Measurements from ENCODE around the gene CAB39.
"Not testable (repeated sequence)": the region's sequence is repeated elsewhere in the genome, so short reads cannot be mapped to it uniquely, and the experiment has no call there.

CAB39 gene

DNA sequence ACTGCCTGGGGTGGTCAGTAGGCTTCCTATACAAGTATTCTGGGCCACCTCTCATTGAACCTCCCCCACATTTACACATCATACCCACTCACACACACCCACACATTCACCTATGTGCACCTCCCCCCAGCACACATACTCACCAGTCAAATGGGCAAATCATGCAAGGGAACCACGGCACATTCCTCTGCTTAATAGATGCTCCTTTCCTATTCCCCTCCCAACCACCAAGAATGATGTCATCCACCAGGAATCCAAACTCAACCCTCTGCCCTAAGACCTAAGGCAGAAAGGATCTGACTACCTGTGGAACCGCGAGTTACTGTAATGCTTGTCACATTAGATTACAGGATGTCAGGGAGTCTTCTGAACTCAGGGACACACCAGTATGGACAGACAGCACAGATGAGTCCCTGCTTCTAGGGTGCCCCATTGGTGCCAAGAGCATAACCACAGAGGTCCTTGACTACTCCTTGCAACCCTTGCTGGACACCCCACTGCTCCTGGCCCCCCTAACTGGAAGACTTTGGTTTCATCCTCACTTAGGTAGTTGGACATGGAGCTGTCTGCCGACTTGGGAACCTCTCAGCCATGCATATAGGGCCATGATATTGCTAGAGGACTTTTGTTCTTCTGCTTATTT, 21.5 kb upstream of the CAB39 start:
- DNase-seq (ENCODE audit: low read depth), result no peak
- TF ChIP-seq, protein P1, sequence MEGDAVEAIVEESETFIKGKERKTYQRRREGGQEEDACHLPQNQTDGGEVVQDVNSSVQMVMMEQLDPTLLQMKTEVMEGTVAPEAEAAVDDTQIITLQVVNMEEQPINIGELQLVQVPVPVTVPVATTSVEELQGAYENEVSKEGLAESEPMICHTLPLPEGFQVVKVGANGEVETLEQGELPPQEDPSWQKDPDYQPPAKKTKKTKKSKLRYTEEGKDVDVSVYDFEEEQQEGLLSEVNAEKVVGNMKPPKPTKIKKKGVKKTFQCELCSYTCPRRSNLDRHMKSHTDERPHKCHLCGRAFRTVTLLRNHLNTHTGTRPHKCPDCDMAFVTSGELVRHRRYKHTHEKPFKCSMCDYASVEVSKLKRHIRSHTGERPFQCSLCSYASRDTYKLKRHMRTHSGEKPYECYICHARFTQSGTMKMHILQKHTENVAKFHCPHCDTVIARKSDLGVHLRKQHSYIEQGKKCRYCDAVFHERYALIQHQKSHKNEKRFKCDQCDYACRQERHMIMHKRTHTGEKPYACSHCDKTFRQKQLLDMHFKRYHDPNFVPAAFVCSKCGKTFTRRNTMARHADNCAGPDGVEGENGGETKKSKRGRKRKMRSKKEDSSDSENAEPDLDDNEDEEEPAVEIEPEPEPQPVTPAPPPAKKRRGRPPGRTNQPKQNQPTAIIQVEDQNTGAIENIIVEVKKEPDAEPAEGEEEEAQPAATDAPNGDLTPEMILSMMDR (IDR thresholded peaks at IDR 0.05; ENCODE audit: low read depth, low read length, missing control alignments), result no peak
- H3K4me3 ChIP-seq (ENCODE audit: low read depth, low read length), result no peak overlapping the region

DNA sequence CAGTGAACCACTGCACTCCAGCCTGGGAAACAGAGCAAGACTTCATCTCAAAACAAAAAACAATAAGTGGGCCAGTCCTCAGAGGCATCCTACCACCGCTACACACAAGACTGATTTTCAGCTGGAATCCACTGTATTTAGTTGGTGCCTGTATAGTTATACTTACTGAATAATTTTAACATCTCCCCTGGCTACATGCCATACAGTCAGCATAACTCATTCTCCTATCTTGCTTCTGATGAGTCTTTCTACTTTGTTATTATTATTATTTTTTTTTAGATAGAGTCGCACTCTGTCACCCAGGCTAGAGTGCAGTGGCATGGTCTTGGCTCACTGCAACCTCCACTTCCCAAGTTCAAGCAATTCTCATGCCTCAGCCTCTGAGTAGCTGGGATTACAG, 19.9 kb upstream of the CAB39 start:
- H3K4me3 ChIP-seq (ENCODE audit: low read depth, low read length), result no peak overlapping the region
- TF ChIP-seq, protein P1 (IDR thresholded peaks at IDR 0.05; ENCODE audit: low read depth, low read length, missing control alignments), result no peak
- no peak for DNase-seq (ENCODE audit: low read depth)

DNA sequence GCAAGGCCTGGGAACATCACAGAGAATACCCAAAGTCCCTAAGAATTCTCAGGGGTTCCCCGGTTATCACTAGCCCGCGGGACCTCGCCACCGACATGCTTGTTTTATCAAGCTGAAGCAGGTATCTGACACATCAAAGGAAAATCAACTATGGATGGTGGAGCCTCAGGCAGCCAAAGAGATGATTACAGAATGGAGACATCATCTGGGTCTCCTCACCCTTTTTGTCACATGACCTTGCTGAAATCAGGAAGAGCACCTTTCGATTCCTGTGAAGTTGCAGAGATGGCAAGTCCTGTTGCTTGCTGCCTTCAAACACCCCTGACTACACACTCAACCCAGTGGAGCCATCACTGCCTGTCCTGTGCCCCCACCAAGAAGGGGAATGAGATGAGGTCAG, 19.2 kb upstream of the CAB39 start:
- TF ChIP-seq, protein P1 (IDR thresholded peaks at IDR 0.05; ENCODE audit: low read depth, low read length, missing control alignments), result no peak

DNA sequence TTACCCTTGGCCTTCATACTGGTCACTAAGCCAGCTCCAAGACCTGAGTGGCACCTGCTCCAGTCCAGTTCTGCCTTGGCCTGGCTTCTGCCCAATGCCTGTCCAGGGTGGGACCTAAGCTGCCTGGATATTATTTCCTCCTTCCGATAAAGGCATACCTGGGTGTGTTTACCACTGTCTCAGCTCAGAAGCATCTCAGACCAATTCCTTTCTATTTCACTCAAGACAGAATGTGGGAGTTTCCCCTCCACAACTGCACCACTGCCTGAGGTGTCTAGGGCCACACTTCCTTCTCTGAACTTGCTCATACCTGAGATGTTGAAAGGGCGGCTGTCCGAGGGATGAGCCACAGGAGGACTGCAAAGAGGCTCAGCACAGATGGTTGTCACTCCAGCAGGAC, 18.4 kb upstream of the CAB39 start:
- TF ChIP-seq, protein P1 (IDR thresholded peaks at IDR 0.05; ENCODE audit: low read depth, low read length, missing control alignments), result no peak
- no peak for DNase-seq (ENCODE audit: low read depth)
- no peak overlapping the region for H3K4me3 ChIP-seq (ENCODE audit: low read depth, low read length)

More for the DNA sequence above, 19.2 kb upstream of the CAB39 start:
- no peak overlapping the region for H3K4me3 ChIP-seq (ENCODE audit: low read depth, low read length)
- DNase-seq (ENCODE audit: low read depth), result no peak

DNA sequence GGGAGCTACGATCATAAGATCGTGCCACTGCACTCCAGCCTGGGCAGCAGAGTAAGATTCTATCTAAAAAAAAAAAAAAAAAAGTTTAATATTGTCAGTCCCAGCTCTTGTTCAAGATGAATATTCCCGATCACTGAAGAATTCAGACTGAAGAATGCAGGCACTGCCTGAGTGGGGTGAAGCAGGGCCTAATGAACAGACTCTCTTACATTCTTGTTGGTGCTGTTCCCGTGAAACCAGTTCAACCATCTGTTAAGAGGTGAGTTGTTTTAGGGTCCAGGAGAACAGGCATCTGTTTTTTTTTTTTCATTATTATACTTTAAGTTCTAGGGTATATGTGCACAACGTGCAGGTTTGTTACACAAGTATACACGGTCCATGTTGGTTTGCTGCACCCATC, 17.1 kb upstream of the CAB39 start:
- no peak overlapping the region for H3K4me3 ChIP-seq (ENCODE audit: low read depth, low read length)
- TF ChIP-seq, protein P1 (IDR thresholded peaks at IDR 0.05; ENCODE audit: low read depth, low read length, missing control alignments), result no peak
- DNase-seq (ENCODE audit: low read depth), result no peak

DNA sequence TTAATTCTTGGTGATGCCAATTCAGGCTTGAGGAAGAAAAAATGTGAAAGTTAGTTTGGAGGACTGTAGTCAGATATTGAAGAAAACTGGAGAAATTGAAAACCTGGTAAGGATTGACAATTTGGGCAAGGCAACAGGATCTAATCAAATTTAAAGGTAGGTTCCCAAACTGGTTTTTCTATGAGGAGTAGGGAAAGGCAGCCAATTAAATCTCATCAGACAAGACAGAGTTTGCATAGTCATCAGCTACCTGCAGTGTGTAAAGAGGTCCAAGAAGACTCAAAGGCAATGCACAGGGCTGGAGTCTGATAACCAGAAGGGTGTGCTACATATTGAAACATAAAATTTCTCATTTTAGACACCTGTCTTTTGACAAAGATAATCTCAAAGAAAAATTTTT, 16.0 kb upstream of the CAB39 start:
- TF ChIP-seq, protein P1 (IDR thresholded peaks at IDR 0.05; ENCODE audit: low read depth, low read length, missing control alignments), result no peak
- no peak overlapping the region for H3K4me3 ChIP-seq (ENCODE audit: low read depth, low read length)
- DNase-seq (ENCODE audit: low read depth), result no peak

DNA sequence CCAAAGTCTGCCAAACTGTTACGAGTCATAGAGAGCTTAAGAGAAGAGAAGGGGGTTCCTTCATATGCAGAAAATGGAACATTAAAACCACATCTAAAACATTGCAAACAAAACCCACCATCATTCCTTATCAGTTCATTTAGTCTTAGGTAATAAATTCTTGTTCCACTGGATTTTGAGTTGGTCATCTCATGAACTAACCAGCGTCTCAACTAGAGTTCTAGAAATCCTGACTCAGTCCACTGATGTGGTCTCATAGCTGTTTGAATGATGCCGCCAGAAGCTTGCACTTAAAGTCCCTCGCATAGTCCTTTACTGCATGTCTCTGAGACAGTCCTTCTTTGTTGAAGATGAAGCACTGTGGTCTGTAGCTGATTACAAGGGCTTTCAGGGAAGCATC, 15.0 kb upstream of the CAB39 start:
- no peak for DNase-seq (ENCODE audit: low read depth)

DNA sequence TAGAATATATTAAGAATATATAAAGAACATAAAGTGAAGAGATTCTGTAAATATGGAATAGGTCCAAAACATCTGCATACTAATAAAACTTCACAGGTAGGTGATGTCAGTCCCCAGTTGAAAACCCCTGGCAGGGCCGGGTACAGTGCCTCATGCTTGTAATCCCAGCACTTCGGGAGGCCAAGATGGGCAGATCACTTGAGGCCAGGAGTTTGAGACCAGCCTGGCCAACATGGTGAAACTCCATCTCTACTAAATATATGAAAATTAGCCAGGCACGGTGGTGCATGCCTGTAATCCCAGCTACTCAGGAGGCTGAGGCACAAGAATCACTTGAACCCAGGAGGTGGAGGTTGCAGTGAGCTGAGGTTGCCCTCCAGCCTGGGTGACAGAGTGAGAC, 13.9 kb upstream of the CAB39 start:
- DNase-seq (ENCODE audit: low read depth); H3K4me3 ChIP-seq (ENCODE audit: low read depth, low read length): not testable (repeated sequence)

More for the DNA sequence above, 15.0 kb upstream of the CAB39 start:
- H3K4me3 ChIP-seq (ENCODE audit: low read depth, low read length), result no peak overlapping the region
- TF ChIP-seq, protein P1 (IDR thresholded peaks at IDR 0.05; ENCODE audit: low read depth, low read length, missing control alignments), result no peak

Data from GM12864 (cell line).